HCEC 1CT (cell line): ENCODE data around the gene AFAP1.

Source experiments
- DNase-seq: peaks from one replicate; pipeline ENCODE4 v3.0.0-alpha.2; 2017

Gene AFAP1

DNA sequence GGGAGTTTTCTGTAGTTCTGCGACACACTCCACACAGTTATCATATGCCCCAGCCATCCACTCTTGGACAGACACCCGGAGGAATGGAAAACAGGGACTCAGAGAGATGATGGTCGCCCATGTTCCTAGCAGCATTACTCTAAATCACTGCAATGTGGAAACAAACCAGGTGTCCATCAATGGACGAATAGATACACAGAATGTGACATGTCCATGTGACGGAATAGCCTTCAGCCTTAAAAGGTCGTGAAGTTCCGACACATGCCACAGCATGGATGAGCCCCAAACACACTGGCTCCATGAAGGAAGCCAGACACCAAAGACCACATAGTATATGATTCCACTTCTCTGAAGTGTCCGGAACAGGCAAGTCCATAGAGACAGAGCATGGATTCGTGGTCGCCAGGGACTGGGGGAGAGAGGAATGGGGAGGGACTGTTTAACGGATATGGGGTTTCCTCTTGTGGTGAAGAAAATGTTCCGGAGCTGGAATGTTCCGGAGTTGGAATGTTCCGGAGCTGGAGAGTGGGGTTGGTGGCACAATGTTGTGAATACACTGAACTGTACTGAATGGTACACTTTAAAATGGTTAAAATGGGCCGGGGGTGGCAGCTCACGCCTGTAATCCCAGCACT is 28.7 kb upstream of the AFAP1 start:
- no peak for DNase-seq

DNA sequence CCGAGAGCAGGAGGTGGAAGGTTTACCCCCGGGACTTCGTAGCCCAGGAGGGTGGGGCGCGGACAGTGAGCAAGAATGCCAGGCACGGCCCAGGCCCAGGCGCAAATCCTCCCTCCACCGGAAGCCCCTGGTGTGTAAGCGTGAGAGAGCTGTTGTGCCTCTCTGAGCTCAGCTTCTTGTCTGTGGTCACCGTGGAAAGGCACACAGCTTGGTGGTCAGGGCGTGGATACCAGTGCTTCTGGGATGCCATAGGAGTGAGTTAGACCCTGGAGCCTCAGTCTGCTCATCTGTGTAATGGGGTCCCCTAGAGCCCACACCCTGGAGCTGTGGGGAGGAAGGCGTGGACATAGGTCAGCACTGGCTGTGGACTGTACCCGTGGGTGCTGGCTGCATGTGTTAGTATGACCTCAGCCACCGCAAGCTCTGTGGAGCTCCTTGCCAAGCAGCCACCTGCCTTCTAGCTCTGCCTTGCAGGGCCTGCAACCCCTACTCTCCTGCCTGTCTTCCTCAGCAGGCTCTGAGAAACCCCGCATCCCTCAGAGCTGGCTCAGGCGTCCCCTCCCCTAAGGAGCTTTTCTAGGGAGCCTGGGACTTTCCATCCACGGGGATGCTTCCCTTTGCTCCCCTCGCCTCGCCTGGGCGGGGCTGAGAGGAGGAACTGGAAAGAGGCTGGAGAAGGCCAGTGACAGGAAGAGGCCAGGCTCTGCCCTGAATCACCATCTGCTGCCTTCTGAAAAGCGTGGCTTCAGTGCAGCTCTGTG is 28.0 kb upstream of the AFAP1 start:
- no peak for DNase-seq

DNA sequence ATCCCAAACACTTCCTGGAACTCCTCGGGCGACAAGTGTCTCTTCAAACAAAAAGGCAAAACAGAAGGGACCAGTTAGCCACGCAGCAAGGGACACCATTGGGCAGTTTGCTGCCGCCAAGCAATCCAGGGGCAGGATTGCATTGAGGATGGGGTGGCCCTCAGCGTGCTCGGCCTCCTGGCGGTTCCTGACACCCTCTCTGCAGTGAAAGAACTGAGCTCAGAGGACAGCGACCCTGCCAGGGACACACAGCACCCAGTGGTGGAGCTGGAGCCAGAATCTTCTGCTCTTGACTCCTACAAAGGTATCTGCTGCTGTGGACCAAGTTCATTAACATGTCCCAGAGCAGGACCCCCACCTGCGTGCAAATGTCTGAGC is 27.4 kb upstream of the AFAP1 start:
- no peak for DNase-seq

DNA sequence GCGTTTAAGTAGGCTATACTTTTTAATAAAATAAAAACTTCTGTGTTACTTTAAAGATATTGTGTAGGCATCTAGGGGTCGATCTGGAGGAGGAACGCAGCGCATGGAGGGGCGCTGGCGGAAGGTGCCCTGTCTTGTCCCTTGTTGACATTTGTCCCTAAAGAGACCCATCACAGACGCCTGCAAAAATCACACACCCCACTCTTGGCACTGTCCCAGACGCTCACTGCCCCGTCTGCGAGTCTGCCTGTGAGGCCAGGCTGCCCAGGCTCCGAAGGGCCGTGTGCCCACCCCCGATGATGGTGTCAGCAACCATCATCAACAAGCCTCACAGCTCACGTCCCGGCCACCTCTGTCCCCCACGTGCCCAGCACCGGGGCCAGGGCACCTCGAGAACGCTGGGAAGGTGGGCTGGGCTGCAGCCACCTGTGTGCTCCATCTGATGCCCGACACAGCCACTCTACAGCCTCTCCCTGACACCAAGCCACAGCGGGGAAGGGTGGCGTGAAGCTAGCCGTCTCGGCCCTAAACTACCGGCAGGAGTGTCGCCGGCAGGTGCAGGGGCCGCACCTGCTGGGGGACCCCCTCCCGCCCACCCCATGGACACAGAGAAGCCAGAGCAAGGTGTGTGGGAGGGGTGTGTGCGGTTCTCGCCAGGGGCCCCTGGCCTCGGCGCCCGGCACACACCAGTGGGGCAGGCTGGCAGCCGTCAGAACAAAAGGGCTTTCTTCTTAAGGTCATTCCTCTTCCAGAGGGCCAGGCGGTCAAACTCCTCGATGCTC is 26.8 kb upstream of the AFAP1 start:
- no peak for DNase-seq

DNA sequence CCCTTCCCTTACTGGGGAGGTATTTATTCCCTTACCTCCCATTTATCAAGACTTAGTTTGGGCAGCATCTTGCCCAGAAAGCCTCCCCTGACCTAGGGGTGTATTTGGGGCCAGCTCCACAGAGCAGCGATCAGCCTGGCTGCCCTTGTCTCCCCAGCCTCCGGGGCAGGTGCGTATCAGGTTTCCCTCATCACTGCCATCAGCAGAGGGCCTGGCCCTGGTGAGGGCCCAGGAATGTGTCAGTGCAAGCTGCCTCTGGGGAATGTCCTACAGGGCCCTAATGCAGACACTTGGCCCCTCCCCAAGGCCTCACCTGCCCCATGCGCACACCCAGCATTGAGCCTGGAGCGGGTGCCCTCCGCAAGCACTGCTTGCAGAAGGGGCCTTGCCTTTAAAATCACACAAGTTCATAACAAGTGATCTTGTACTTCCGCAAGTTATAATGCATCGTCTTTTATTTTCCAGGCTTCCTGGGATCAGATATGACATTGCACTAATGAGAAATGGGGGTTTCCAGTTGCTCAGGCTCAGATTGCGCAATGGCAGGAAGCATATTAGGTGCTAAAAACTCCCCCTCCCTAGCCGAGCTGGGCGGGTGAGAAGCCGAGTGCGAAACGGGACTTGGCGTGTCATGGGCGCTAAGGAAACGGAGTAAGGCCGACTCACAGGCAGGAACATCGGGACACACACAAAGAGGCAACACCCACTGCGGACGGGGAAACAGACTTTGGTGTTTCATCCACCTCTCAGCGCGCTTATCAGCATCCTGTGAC is 25.4 kb upstream of the AFAP1 start:
- no peak for DNase-seq

DNA sequence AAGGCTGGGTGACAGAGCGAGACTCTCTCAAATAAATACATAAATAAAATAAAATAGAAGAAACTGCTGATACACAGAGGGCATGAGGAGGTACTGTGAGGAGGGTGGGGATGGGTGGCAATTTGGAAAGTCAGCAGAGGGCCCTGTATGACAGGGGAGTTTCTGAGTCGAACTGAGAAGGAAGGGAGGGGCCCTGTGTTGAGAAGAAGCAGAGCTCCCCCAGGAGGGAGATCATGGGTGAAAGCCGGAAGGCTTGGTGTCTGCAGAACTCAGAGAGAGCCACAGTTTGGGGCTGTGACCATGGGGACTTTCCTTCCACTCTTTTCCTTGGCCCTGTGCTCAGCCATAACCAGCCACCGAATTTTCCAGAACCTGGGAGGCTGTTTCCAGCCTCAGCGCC is 24.8 kb upstream of the AFAP1 start:
- no peak for DNase-seq

DNA sequence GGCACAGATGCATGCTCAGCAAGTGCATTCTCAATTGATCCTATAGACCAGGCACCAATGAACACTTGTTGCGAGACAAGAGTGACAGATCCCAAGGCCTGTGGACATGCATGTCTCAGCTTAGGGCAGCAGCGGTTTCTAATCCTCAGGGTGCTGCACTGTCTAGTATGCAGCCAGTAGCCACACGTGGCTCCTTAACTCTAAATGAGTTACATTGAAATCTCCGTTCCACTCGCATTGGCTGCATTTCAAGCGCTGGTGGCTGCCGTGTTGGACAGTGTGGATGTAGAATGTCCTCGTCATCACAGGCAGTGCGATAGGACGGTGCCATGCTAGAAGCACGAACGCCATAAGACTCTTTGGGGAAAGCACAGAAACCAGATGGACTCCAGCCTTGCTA is 24.0 kb upstream of the AFAP1 start:
- no peak for DNase-seq

DNA sequence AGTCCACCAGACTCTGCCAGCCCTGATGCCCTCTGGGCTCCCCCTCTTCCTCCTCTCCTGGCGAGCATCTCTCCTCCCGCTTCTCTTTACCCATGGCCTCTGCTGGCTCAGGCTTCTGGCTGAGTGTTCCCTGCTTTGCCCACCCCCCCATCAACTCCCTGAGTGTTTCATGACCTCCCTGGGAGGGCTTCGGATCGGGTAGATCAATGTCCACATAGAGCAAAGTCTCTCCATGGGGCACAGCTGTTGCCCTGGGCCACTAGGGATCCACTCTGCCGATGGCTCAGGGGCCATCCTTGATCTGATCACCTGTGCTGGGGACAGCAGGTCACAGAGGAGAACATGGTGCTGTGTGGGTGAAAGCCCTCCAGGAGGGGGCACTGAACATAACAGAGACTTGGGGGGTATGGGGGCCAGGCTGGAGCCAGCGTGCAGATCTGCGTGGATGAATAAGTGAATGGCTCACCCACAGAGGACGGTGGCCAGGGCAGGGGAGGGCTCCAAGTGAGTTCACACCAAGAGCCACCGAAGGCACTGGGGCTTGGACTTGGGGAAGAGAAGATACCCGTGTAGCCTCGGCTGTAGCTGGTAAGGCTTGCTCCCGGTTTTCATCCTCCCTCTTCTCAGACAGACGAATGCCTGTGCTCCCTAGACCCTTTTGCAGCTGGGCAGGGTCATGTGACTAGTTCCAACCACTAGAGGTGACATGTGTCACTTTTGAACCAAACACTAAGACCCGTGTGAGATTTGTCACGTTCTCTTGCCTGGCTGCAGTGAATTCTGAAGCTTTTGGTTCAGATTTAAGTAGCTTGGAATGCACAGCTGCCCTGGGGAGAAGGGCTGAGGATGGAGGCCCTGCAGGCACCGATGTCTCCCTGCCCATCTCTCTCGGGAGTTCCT is 23.2 kb upstream of the AFAP1 start:
- DNase-seq, result no peak

DNA sequence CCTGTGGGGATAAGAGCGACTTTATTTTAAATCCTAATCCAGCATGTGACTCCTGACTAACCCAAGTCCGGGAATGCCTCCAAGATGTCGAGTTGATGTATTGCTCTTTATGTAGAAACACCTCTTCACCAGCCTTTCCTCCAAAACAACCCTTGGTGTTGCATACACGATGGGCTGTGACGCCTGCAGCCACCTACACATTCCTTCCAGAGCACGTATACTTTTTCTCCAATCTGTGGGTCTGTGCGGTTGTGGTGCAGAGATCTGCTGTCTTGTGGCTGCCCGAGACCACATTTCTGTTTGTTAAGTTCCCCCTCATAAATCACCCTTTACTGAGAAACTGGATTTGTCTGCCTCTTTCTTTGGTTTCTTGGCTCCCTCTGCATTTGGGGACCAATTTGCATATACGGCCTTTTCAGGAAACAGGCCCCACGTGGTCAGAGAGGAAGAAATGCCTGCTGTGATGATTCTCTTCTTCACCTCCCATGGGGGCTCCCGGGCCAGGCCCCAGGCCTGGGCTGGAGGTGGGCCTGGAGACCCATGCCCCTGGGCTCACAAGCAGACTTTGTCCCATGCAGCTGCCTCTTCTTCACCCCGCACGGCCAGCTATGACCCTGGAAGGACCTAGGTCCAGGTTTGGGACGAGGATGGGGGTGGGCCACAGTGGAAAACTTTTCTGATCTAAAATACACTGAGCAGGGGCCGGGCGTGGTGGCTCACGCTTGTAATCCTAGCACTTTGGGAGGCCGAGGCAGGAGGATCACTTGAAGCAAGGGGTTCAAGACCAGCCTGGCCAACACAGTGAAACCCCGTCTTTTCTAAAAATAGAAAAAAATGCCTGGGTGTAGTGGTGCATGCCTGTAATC is 21.4 kb upstream of the AFAP1 start:
- DNase-seq, result peak; percentile 91

DNA sequence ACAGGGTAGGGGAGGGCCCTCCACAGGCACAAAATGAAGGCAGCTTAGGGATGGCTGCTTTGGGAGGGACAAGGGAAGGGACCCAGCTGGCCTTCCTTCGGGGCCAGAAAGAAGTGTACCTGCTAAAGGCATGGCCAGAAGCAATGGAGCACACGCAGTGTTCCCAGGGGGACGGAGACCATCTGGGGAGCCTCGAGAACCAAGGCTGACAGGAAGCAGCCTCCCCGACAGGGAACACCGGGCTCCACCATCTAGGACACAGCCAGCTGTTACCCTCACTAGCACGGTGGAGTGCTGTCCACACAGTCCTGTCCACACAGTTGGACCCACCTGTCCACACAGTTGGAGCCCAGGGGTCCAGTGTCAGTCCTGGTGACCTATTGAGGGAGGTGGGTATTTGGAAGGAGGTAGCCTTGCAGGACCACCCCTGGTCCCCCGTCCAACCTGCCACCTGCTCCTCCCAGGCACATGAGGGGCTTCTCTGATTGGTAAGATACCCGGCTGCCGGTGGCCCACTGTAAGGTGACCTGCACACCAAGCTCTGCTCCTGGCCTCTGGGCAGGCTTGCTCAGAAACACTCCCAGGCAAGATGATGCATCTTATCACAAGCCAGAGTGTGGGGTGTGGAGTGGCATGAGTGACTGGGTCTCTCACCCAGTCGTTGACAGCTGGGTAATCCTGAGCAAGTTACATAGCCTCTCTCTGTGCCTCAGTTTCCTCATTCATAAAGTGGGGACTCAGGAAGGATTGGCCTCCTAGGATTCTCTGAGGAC is 20.5 kb upstream of the AFAP1 start:
- peak; percentile 58 for DNase-seq

DNA sequence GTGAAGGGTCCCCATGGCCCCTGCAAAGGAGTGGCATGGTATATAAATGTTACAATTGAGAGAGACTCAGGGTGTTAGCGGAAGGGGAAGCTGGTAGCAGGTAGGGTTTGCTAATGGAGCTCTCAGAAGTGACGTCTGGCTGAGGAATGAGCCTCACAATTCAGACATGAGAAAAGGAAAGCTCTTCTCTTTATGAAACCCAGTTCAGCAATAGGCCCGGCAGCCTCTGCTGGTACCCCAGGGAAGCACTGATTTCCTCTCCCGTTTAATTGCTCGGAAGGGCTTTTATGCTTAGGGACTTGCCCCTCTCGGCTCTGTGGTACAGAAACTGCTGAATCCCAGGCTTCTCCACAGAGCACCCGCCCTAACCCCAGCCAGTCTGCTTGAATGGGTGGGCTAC is 19.4 kb upstream of the AFAP1 start:
- no peak for DNase-seq

DNA sequence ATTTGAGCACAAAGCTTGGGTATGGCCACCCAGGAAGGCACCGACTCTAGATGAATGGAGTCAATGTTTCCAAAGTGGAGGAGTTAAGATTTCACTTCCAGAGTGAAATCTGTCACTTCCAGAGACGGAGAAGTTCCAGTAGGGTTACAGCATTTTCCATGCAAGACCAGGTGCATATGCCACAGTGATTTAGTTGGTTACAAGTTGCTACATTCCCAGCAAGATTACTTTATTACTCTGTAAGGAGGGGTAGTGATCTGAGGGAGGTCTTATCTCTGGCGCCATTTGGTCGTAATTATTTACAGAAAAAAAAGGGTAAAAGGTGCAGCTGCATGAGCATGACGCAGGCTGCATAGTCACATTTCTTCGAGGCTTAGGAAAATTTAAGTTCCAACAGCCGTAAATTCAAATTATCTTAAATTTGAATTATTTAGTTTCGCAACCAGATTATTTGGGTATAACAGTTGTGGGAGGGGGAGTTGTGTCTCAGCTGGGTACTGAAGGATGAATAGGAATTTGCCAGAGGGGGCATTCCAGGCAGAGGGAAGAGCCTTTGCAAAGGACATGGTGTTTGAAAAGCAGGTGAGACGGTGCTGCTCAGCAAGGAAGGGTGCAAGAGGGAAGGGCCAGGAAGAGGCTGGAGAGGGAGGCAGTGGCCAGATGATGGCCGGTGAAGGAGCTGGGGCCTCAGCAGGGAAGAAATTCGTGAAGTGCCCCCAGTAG is 17.4 kb upstream of the AFAP1 start:
- DNase-seq, result no peak

DNA sequence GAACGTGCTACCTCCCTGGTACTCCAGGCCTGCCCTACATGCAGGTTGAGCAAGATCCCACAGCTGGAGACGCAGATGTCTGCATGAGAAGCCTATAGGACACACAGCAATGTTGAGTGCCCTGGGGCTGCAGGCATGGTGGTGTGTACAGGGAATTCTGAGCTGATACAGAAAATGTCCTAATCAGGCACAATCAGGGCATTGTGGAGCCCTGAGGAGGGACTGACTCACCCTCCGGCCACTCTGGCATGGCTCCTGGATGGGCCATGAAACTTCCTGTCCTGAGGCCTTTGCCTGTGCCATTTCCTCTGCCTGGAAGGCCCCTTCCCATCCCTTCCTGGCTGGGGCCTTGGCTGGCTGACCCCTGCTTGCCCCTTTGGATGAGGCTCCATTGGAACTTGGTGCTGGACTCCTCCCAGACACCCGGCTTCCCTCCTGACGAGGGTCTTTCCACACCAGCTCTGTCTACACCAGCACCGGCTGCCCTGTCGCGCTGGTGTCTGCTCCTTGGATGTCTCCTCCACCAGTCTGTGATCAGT is 16.7 kb upstream of the AFAP1 start:
- DNase-seq, result peak; percentile 30

DNA sequence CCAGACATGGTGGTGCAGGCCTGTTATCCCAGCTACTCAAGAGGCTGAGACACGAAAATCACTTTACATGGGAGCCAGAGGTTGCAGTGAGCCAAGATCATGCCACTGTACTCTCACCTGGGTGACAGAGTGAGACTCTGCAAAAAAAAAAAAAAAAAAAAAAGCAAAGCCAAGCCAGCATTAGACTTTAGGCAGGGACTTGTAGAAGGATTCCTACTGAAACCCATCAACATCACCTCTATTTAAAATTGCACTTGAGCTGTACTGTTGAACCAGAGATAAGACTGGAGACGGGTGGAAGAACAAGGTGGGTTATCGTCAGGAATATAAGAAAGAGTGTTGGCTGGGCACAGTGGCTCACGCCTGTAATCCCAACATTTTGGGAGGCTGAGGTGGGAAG is 15.7 kb upstream of the AFAP1 start:
- DNase-seq, result no peak

DNA sequence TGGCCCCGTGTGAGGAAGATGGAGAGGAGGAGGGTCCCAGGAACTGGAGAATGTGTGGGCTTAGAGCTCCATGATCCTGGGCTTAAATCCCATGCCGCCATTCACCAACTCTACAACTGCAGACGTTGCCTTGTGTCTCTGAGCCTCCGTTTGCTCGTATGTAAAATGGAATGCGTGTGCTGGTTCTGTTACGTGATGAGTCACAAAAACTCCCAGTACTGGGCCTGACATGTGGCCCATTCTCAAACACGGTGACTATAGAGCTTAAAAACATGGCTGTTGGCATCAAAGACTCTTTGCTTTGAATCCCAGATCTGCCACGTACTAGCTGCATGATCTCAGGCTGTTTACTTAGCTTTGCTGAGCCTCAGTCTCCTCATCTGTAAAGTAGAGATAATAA is 13.0 kb upstream of the AFAP1 start:
- DNase-seq, result no peak

DNA sequence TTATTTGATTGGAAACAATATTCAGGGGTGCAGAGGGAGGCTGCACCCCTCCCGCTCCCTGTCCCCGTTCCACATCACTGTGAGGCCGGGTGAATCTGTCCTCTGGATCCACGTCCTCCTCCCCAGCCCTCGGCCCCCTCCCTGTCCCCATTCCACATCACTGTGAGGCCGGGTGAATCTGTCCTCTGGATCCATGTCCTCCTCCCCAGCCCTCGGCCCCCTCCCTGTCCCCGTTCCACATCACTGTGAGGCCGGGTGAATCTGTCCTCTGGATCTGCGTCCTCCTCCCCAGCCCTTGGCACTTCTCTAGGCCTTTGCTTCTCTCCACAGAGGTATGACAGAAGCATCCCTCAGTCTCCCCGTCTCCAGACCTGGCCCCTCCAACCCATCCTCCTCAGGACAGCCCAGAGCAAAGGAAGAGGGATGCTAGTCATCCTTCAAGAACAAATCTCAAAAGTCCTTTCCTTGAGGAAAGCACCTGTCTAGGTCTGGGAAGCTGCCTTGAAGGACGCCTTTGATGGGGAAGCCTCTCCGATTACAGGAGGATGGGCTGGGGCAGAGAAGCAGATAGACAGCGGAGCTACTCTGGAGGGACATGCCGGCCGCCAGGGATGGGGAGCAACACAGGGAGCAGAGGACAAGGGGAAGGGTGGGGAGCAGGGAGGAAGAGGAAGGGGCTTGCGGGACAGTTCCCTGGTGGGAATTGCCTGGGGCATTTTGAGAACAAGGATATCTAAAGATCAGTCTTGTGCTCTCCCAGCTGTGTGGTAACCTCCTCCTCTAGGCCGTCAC is 10.8 kb upstream of the AFAP1 start:
- no peak for DNase-seq

DNA sequence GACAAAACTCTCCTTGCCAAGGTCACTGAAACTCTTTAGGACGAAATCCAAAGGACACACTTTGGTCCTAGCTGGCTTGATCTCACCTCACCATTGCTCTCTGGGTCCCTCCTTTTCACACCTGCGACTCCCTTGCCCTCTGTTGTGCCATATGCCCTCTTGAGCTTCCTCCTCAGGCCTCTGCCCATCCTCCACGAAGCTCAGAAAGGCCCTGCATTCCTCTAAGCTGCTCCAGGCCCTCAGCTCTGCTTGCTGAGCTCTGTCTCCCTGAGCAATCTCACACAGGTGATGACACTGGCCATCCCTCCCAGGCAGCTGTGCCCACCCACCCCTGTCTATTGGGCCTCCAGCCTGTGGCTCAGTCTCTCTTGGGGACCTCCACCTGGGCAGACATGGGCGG is 10.1 kb upstream of the AFAP1 start:
- DNase-seq, result no peak

DNA sequence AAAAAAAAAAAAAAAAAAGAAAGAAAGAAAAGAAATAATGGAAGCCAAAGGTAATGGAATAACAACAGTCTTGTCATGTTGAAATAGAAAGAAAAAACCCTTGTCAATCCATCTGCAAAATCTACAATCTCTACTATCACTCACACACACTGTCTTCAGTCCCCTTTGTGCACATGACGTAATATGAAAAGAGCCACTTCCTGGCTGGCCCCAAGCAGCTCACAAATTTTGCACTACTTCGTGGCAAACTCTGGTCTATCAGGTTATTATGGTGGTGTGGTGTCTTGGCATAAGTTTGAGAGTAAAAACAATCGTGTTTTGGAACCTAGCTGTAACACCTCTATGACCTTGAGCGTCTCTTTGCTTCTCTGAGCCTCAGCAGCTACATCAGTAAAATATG is 8.3 kb upstream of the AFAP1 start:
- DNase-seq, result no peak
